Endodermal cell (in vitro differentiated cells): ENCODE data around the gene TBC1D3B. TPM values are rescaled to one million over a fixed set of nuclear protein-coding genes. Genes with fewer than 3 reads are reported as not detected.
"Not testable (repeated sequence)": the region's sequence is repeated elsewhere in the genome, so short reads cannot be mapped to it uniquely, and the experiment has no call there.

ENCODE experiments used
- DNase-seq: peaks from one replicate; pipeline ENCODE4 v3.0.0-alpha.2; 2017
- H3K27ac ChIP-seq: 2 replicates; pipeline ENCODE4 v1.5.1; 2013; ENCODE audit warnings: mild to moderate bottlenecking, low read depth, low read length, moderate library complexity
- H3K27me3 ChIP-seq: 2 replicates; pipeline ENCODE4 v1.6.1; 2013; ENCODE audit warnings: mild to moderate bottlenecking, low read length, moderate library complexity; ENCODE audit not compliant: insufficient read depth, control insufficient read depth, poor library complexity, severe bottlenecking
- H3K36me3 ChIP-seq: 2 replicates; pipeline ENCODE4 v1.7.0; 2013; ENCODE audit warnings: mild to moderate bottlenecking, low read length, moderate library complexity; ENCODE audit not compliant: control insufficient read depth, insufficient read depth
- H3K4me1 ChIP-seq: one replicate; pipeline ENCODE4 v1.7.0; 2013; ENCODE audit warnings: low read length; ENCODE audit not compliant: control insufficient read depth, insufficient read depth
- H3K4me3 ChIP-seq: 2 replicates; pipeline ENCODE4 v1.5.1; 2013; ENCODE audit warnings: mild to moderate bottlenecking, low read length, moderate library complexity
- H3K9ac ChIP-seq: 2 replicates; pipeline ENCODE4 v1.6.1; 2013; ENCODE audit warnings: mild to moderate bottlenecking, low read length, moderate library complexity; ENCODE audit not compliant: poor library complexity, severe bottlenecking; ENCODE audit errors: extremely low read depth
- H3K9me3 ChIP-seq: 2 replicates; pipeline ENCODE4 v1.6.1; 2013; ENCODE audit warnings: mild to moderate bottlenecking, low read length, moderate library complexity; ENCODE audit not compliant: control insufficient read depth
- H3K27ac Mint-ChIP-seq: 2 replicates; pipeline ENCODE4 v1.8.0; 2020; ENCODE audit warnings: mixed read lengths
- H3K27me3 Mint-ChIP-seq: 2 replicates; pipeline ENCODE4 v1.8.0; 2021; ENCODE audit warnings: mild to moderate bottlenecking, mixed read lengths; ENCODE audit not compliant: insufficient read depth
- H3K36me3 Mint-ChIP-seq: 2 replicates; pipeline ENCODE4 v1.8.0; 2020; ENCODE audit warnings: low read depth, mixed read lengths
- H3K4me1 Mint-ChIP-seq: 2 replicates; pipeline ENCODE4 v1.8.0; 2020; ENCODE audit warnings: mixed read lengths
- H3K4me3 Mint-ChIP-seq: 2 replicates; pipeline ENCODE4 v1.8.0; 2020; ENCODE audit warnings: mild to moderate bottlenecking, moderate library complexity, mixed read lengths
- H3K9me3 Mint-ChIP-seq: 2 replicates; pipeline ENCODE4 v1.8.0; 2020; ENCODE audit warnings: mild to moderate bottlenecking, mixed read lengths
- WGBS, 2 experiments: methylation state at CpG; one replicate each; pipeline versions ENCODE4 v1.1.5 to v1.1.7; 2013; ENCODE audit warnings: missing lambda C conversion rate in 2 of 2, mixed read lengths in 1 of 2; ENCODE audit not compliant: insufficient coverage in 1 of 2, insufficient read length in 1 of 2; 5-methylcytosine and 5-hydroxymethylcytosine counted together
- total RNA-seq, 2 donors: library from RNA; stranded (reverse); fragmentation: NEBNext Ultra II Directional in 1 of 2; extraction: Animal tissue kit (Norgen Biotek cat#: 25700) in 1 of 2; gene quantifications; 2 replicates in 1 of 2; 3 replicates in 1 of 2; pipeline ENCODE4 v1.2.1, GENCODE V29; 2021
- TF ChIP-seq, protein P1 (sequence below): fragments of 200-600 bp; sonication (generic); conservative IDR thresholded peaks from 2 replicates; pipeline ENCODE4 v1.5.0; 2021; ENCODE audit warnings: antibody characterized with exemption, mild to moderate bottlenecking

Gene TBC1D3B
- total RNA-seq, 2 donors from 2014 or later, result 13.1 to 18.4 TPM

DNA sequence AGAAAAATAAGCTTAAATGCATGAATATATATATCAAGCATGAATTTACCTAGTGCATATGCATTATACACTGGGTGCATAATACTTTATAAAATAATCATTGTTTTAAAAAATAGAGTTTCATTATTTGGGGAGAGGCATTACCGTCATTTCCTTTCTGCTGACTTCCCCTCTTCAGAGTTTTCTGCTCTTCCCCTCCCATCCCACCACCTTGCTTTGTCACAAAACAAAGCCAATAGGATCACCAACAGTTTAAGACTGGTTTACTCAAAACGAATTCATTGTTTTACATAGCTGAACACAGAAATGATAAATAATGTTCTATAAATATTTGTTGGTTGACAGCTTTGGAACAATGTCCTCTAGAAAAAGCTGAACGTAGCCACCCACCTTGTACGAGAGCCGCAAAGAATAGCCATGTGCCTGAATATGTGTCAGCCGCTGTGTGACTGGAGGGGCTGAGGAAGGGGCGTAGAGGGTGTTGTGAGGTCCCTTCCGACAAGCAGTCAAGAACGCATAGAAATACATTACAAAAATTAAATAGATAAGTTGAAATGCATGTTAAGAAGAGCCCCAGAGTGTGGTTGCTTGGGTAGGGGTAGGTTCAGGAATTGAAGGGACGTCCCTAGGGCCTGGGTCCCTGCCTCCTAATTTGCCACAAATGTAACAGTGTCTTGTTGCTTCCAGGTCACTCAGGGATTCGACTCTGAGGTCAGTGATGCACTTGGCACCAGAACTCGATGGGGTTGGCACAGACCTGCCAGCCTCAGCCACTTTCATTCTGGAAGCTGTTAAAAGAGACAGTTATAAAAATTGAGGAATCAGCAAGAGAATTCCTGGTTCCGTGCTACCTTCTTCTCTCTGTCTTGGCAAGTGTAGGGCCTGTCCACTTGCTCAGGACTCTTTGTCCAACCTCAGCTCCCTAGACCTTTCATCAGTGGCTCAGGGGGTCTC, 10.7 kb upstream of the TBC1D3B start:
- not testable (repeated sequence) for H3K4me3 Mint-ChIP-seq, H3K27ac Mint-ChIP-seq, H3K27me3 ChIP-seq, H3K4me3 ChIP-seq, H3K9ac ChIP-seq, H3K4me1 Mint-ChIP-seq, H3K36me3 ChIP-seq, H3K9me3 ChIP-seq, H3K27ac ChIP-seq, H3K9me3 Mint-ChIP-seq, H3K4me1 ChIP-seq, H3K36me3 Mint-ChIP-seq
- WGBS, 2 experiments, result 91 to 94% methylated on average over 6 to 11 of the region's 13 CpGs
- DNase-seq, result peak; percentile 51
- peaks cover 29% of the 10 kb centered on the region for H3K27me3 Mint-ChIP-seq

DNA sequence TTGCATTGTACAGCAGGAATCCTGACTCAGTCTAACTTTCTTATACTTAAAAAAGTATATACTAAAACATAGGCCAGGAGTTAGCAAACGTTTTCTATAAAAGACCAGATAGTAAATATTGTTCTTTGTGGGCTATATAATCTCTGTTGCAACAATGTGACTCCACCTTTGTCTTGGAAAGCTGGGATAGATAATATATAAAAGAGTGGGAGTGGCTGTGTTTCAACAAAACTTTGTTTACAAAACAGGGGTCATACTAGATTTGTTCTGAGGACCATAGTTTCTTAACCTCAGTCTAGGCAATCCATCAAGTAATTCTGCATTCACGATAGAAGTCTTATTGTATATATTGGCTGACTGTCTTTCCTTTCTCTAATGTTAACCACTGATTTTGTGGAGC, 9.0 kb upstream of the TBC1D3B start:
- H3K36me3 ChIP-seq, result no peaks in the 10 kb centered on the region
- H3K9me3 ChIP-seq, result no peaks in the 10 kb centered on the region
- H3K4me1 ChIP-seq, result no peaks in the 10 kb centered on the region
- 71 to 100% methylated on average over 1 to 2 of the region's 2 CpGs for WGBS, 2 experiments
- Mint-ChIP-seq H3K4me1 (no peaks in the 10 kb centered on the region), H3K27me3 (peaks cover 42% of the 10 kb centered on the region), H3K4me3 (no peak overlapping the region), H3K9me3 (no peaks in the 10 kb centered on the region), H3K27ac (no peak overlapping the region), H3K36me3 (no peaks in the 10 kb centered on the region)
- no peak overlapping the region for H3K4me3 ChIP-seq
- no peak for DNase-seq
- peaks cover 16% of the 10 kb centered on the region for H3K27me3 ChIP-seq
- H3K9ac ChIP-seq, result no peak overlapping the region
- H3K27ac ChIP-seq, result no peak overlapping the region
- TF ChIP-seq, protein P1, sequence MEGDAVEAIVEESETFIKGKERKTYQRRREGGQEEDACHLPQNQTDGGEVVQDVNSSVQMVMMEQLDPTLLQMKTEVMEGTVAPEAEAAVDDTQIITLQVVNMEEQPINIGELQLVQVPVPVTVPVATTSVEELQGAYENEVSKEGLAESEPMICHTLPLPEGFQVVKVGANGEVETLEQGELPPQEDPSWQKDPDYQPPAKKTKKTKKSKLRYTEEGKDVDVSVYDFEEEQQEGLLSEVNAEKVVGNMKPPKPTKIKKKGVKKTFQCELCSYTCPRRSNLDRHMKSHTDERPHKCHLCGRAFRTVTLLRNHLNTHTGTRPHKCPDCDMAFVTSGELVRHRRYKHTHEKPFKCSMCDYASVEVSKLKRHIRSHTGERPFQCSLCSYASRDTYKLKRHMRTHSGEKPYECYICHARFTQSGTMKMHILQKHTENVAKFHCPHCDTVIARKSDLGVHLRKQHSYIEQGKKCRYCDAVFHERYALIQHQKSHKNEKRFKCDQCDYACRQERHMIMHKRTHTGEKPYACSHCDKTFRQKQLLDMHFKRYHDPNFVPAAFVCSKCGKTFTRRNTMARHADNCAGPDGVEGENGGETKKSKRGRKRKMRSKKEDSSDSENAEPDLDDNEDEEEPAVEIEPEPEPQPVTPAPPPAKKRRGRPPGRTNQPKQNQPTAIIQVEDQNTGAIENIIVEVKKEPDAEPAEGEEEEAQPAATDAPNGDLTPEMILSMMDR, result no peak

DNA sequence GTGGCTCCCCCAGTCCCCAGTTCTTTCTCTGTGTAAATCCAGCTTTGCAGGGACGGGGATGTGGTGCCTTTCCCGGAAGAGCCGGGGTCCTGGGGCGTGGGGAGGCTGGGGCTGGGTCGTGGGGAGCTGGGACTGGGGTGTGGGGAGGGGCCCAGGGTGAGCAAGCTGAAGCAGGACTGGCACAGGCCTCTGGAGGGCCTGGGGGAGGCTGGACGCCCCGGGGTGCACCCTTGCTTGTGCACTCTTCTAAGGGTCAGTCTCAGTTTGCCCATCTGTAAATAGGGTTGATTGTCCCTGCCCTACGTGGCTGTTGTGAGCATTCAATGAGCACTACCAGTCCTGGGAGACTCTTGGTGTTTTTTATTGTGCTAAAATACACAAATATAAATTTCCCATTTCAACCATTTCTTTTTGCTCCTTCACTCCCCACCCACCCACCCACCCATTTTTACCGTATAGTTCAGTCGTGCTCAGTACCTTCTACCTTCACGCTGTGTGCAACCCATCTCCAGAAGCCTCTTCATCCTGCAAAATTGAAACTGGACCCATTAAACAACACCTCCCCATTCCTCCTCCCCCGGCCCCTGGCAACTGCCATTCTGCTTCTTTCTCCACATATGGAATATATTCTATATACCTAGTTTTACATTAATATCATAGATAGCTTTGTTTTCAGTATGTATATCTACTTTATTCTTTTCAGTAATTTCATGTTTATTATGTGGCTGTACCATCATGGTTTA, 7.8 kb upstream of the TBC1D3B start:
- no peak overlapping the region for H3K27ac Mint-ChIP-seq
- peak overlapping the region; percentile 71 for H3K4me3 Mint-ChIP-seq
- H3K4me3 ChIP-seq, result no peak overlapping the region
- H3K4me1 Mint-ChIP-seq, result no peaks in the 10 kb centered on the region
- H3K36me3 Mint-ChIP-seq, result no peaks in the 10 kb centered on the region
- H3K4me1 ChIP-seq, result no peaks in the 10 kb centered on the region
- peaks cover 46% of the 10 kb centered on the region for H3K27me3 Mint-ChIP-seq
- peaks cover 16% of the 10 kb centered on the region for H3K27me3 ChIP-seq
- no peaks in the 10 kb centered on the region for H3K9me3 Mint-ChIP-seq
- TF ChIP-seq, protein P1, result no peak
- peak; percentile 46 for DNase-seq
- no peaks in the 10 kb centered on the region for H3K9me3 ChIP-seq
- H3K36me3 ChIP-seq, result no peaks in the 10 kb centered on the region
- 85% methylated on average over 12 of the region's 12 CpGs; no CpG with 5 or more reads in 1 of the 2 experiments for WGBS, 2 experiments
- no peak overlapping the region for H3K9ac ChIP-seq
- H3K27ac ChIP-seq, result no peak overlapping the region
